Measurements from ENCODE around the gene OTOP3. TPM values are rescaled to one million over a fixed set of nuclear protein-coding genes. Genes with fewer than 3 reads are reported as not detected.

Gene OTOP3
- polyA plus RNA-seq, 1 experiment, result not detected

GRCh38 chr17:74930535-74931036 lies 5.1 kb upstream of the OTOP3 start:
- peaks cover 37% of the 10 kb centered on the region for H3K27me3 ChIP-seq (ENCODE audit: control insufficient read depth, insufficient read depth, low read length)
- TF ChIP-seq CTCF (IDR thresholded peaks at IDR 0.05; ENCODE audit: low read depth, low read length), result no peak
- H3K4me3 ChIP-seq (ENCODE audit: low read depth, low read length), result no peak overlapping the region
- H3K27ac ChIP-seq (ENCODE audit: low read depth, low read length), result no peak overlapping the region
- POLR2A ChIA-PET, result no interaction called here
- no peaks in the 10 kb centered on the region; the same call in 1 of the 2 replicates for H3K9me3 ChIP-seq (ENCODE audit: control insufficient read depth, insufficient read depth, low read length)
- DNase-seq (ENCODE audit: low read depth, low spot score), result no peak
- CTCF ChIA-PET, result no interaction called here

GRCh38 chr17:74935048-74935447 lies 650 bp upstream of the OTOP3 start:
- Histone ChIP-seq H3K27me3 (ENCODE audit: control insufficient read depth, insufficient read depth, low read length) (peaks cover 62% of the 10 kb centered on the region), H3K4me3 (ENCODE audit: low read depth, low read length) (no peak overlapping the region), H3K9me3 (ENCODE audit: control insufficient read depth, insufficient read depth, low read length) (no peaks in the 10 kb centered on the region; the same call in 1 of the 2 replicates), H3K27ac (ENCODE audit: low read depth, low read length) (no peak overlapping the region)
- POLR2A ChIA-PET, result no interaction called here
- CTCF ChIA-PET, result no interaction called here
- DNase-seq (ENCODE audit: low read depth, low spot score), result no peak
- TF ChIP-seq CTCF (IDR thresholded peaks at IDR 0.05; ENCODE audit: low read depth, low read length), result no peak

DNA sequence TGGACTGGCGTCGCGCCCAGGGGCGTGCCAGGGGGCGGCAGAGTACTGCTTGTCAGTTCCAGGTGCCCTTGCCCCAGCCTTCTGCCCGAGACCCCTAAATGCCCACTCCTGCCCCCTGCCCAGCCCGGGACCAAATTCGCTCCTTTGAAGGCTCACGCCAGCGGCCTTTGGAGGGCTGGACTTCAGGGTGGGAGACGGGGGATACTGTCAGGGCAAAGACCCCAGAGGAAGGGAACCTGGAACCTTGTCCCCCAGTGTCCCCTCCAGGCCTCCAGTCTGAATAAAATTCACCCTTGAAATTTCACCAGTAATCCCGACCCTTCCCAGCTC lies 737 bp downstream of the OTOP3 start:
- Histone ChIP-seq H3K27me3 (ENCODE audit: control insufficient read depth, insufficient read depth, low read length) (peaks cover 73% of the 10 kb centered on the region), H3K27ac (ENCODE audit: low read depth, low read length) (no peak overlapping the region), H3K9me3 (ENCODE audit: control insufficient read depth, insufficient read depth, low read length) (no peaks in the 10 kb centered on the region; the same call in 1 of the 2 replicates), H3K4me3 (ENCODE audit: low read depth, low read length) (no peak overlapping the region)
- ChIA-PET CTCF (interaction anchor here (0.7 kb wide), 1 partner anchor 11 kb away, joined by 3 read pairs; no protein-coding TSS in a partner anchor), POLR2A (no interaction called here)
- no peak for DNase-seq (ENCODE audit: low read depth, low spot score)
- TF ChIP-seq CTCF (IDR thresholded peaks at IDR 0.05; ENCODE audit: low read depth, low read length), result no peak

GRCh38 chr17:74937064-74938051 lies 1.7 kb downstream of the OTOP3 start:
- Histone ChIP-seq H3K27me3 (ENCODE audit: control insufficient read depth, insufficient read depth, low read length) (peaks cover 71% of the 10 kb centered on the region), H3K27ac (ENCODE audit: low read depth, low read length) (no peak overlapping the region), H3K4me3 (ENCODE audit: low read depth, low read length) (no peak overlapping the region), H3K9me3 (ENCODE audit: control insufficient read depth, insufficient read depth, low read length) (no peaks in the 10 kb centered on the region; the same call in 1 of the 2 replicates)
- no peak for DNase-seq (ENCODE audit: low read depth, low spot score)
- ChIA-PET CTCF (no interaction called here), POLR2A (no interaction called here)
- TF ChIP-seq CTCF (IDR thresholded peaks at IDR 0.05; ENCODE audit: low read depth, low read length), result no peak
